H1 (cell line): ENCODE results near the gene MRPL11. TPM values are rescaled to one million over a fixed set of nuclear protein-coding genes. Genes with fewer than 3 reads are reported as not detected.

Experiments
- SAP30 ChIP-seq: fragments of 300-600 bp; sonication (generic); IDR thresholded peaks from 2 replicates; pipeline ENCODE4 v1.7.1; 2012; ENCODE audit warnings: low read length, moderate library complexity, mild to moderate bottlenecking, inconsistent platforms; ENCODE audit not compliant: insufficient read depth, insufficient replicate concordance
- polyA plus RNA-seq, 7 experiments: library from polyadenylated mRNA; depleted of rRNA in 3 of 7; stranded (reverse) in 5 of 7; unstranded in 2 of 7; fragments of >200 nt in 5 of 7; fragments of 200-250 nt in 2 of 7; gene quantifications; 1 replicate in 5 of 7; 2 replicates in 1 of 7; 4 replicates in 1 of 7; pipeline versions ENCODE4 v1.2.1 to v1.2.3, GENCODE V29; 2011 to 2013; ENCODE audit warnings: missing spikeins in 2 of 7, mixed read lengths in 2 of 7
- total RNA-seq: library from RNA; stranded (reverse); fragmentation: NEBNext Ultra II Directional; extraction: Animal tissue kit (Norgen Biotek cat#: 25700); gene quantifications from 2 replicates; pipeline ENCODE4 v1.2.1, GENCODE V29; 2021
- TF ChIP-seq, protein P1 (sequence below): IDR thresholded peaks from 2 replicates; pipeline ENCODE4 v1.6.1; 2012; ENCODE audit warnings: inconsistent platforms
- TF ChIP-seq, protein P2 (sequence below): IDR thresholded peaks from 2 replicates; pipeline ENCODE4 v1.6.1; 2011; ENCODE audit warnings: low read depth, mild to moderate bottlenecking, low read length; ENCODE audit not compliant: insufficient read depth

MRPL11 gene
- total and polyA plus RNA-seq, 2 of the 8 experiments (the other 6 are each of a cell fraction or from before 2014, with no cell fraction given): 105 to 141 TPM

DNA sequence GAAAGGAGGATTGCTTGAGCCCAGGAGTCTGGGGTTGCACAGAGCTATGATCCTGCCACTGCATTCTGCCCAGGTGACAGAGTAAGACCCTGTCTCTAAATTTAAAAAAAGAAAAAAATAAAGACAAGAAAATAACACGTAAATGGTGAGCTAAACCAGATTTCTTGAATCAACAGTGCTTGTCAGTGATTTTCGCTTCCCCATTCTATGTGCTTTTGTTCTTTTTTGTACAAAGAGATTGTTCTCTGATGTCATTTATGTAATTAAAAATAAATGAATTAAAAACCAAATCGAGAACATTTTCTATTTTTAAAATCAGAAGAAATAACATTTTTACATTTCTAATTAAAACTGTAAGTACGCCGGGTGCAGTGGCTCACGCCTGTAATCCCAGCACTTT is 47.3 kb downstream of the MRPL11 start (continued):
- TF ChIP-seq, protein P1, sequence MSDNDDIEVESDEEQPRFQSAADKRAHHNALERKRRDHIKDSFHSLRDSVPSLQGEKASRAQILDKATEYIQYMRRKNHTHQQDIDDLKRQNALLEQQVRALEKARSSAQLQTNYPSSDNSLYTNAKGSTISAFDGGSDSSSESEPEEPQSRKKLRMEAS: no peak
- TF ChIP-seq, protein P2, sequence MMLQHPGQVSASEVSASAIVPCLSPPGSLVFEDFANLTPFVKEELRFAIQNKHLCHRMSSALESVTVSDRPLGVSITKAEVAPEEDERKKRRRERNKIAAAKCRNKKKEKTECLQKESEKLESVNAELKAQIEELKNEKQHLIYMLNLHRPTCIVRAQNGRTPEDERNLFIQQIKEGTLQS: no peak
- TF ChIP-seq SAP30: no peak
